ENCODE data around the gene SMC1A.

Gene SMC1A

DNA sequence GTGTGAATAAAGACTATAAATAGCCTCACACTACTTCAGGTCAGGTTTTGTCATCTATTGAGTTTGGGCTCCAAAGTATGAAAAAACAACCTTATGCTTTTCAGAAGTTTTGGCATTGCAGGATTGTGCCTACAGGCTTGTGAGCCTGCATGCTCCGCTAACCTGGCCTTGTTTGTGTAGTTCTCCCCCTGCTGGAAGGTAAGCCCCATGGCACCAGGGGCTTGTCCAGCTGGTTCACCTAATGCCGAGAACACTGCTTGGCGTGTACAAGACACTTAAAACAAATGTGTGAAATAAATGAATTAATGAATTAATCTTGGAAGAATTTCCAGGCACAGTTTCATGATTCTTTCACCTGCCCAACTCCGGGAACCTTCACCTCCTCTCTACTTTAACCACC lies 13.5 kb upstream of the SMC1A start:
- no peak overlapping the region for H3K4me3 ChIP-seq (ENCODE audit: low read depth, low read length)
- peak; percentile 83 for DNase-seq (ENCODE audit: low read depth)
- TF ChIP-seq, protein P1, sequence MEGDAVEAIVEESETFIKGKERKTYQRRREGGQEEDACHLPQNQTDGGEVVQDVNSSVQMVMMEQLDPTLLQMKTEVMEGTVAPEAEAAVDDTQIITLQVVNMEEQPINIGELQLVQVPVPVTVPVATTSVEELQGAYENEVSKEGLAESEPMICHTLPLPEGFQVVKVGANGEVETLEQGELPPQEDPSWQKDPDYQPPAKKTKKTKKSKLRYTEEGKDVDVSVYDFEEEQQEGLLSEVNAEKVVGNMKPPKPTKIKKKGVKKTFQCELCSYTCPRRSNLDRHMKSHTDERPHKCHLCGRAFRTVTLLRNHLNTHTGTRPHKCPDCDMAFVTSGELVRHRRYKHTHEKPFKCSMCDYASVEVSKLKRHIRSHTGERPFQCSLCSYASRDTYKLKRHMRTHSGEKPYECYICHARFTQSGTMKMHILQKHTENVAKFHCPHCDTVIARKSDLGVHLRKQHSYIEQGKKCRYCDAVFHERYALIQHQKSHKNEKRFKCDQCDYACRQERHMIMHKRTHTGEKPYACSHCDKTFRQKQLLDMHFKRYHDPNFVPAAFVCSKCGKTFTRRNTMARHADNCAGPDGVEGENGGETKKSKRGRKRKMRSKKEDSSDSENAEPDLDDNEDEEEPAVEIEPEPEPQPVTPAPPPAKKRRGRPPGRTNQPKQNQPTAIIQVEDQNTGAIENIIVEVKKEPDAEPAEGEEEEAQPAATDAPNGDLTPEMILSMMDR (IDR thresholded peaks at IDR 0.05; ENCODE audit: low read depth, low read length), result peak; percentile 81
- no peak for TF ChIP-seq MYC (IDR thresholded peaks at IDR 0.05; ENCODE audit: low read depth, low read length)

GRCh38 chrX:53433651-53434639 lies 11.5 kb upstream of the SMC1A start, which contains the start of gene HSD17B10:
Gene HSD17B10 (minus strand): TSS chrX:53434370. CDS start chrX:53434345, 25 bp downstream.
- DNase-seq (ENCODE audit: low read depth), result peak; percentile 95
- TF ChIP-seq MAX (IDR thresholded peaks at IDR 0.05; ENCODE audit: low read depth, low read length), result no peak; the same call in 1 of the 2 replicates
- peak; percentile 43; the same call in 1 of the 2 replicates for TF ChIP-seq MYC (IDR thresholded peaks at IDR 0.05; ENCODE audit: low read depth, low read length)
- peak; percentile 61 for TF ChIP-seq POLR2A (IDR thresholded peaks at IDR 0.05; ENCODE audit: extremely low read depth, insufficient read length)
- H3K4me3 ChIP-seq (ENCODE audit: low read depth, low read length), result peak within 1 kb of the TSS; percentile 90

- TF ChIP-seq POLR2A (IDR thresholded peaks at IDR 0.05; ENCODE audit: extremely low read depth, insufficient read length) (no peak), MAX (IDR thresholded peaks at IDR 0.05; ENCODE audit: low read depth, low read length) (no peak), MYC (IDR thresholded peaks at IDR 0.05; ENCODE audit: low read depth, low read length) (no peak)
- TF ChIP-seq, protein P1 (IDR thresholded peaks at IDR 0.05; ENCODE audit: low read depth, low read length), result no peak
- H3K4me3 ChIP-seq (ENCODE audit: low read depth, low read length), result no peak overlapping the region
- DNase-seq (ENCODE audit: low read depth), result no peak
Measured at GRCh38 chrX:53430231-53430630, 7.8 kb upstream of the SMC1A start.

GRCh38 chrX:53429755-53430154 lies 7.3 kb upstream of the SMC1A start:
- H3K4me3 ChIP-seq (ENCODE audit: low read depth, low read length), result no peak overlapping the region
- DNase-seq (ENCODE audit: low read depth), result no peak
- no peak for TF ChIP-seq MYC (IDR thresholded peaks at IDR 0.05; ENCODE audit: low read depth, low read length)
- TF ChIP-seq POLR2A (IDR thresholded peaks at IDR 0.05; ENCODE audit: extremely low read depth, insufficient read length), result no peak
- TF ChIP-seq, protein P1 (IDR thresholded peaks at IDR 0.05; ENCODE audit: low read depth, low read length), result no peak
- no peak for TF ChIP-seq MAX (IDR thresholded peaks at IDR 0.05; ENCODE audit: low read depth, low read length)

GRCh38 chrX:53422861-53423306 lies 430 bp upstream of the SMC1A start, which contains the start of gene RIBC1:
Gene RIBC1 (plus strand): TSS chrX:53422873. CDS start chrX:53426277, 3,404 bp downstream.
- DNase-seq (ENCODE audit: low read depth), result no peak
- H3K4me3 ChIP-seq (ENCODE audit: low read depth, low read length), result peak within 1 kb of the TSS; percentile 97
- TF ChIP-seq MAX (IDR thresholded peaks at IDR 0.05; ENCODE audit: low read depth, low read length) (no peak), POLR2A (IDR thresholded peaks at IDR 0.05; ENCODE audit: extremely low read depth, insufficient read length) (no peak), MYC (IDR thresholded peaks at IDR 0.05; ENCODE audit: low read depth, low read length) (no peak)
- TF ChIP-seq, protein P1 (IDR thresholded peaks at IDR 0.05; ENCODE audit: low read depth, low read length), result no peak

DNA sequence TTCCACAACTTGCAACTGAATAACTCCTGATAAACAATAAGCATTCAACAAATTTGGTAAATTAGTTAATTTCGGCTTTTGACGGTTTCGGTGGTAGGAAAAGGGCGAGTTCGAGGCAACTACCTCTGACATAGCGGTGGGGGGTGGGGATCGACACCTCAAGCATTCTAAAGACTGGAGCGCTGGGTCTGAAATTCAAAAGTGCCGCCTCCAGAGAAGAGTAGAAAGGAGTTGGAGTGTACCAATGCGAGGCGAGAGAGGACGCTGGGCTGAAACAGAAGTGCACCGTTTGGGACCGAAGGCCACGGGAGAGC lies 725 bp downstream of the SMC1A start:
- no peak for DNase-seq (ENCODE audit: low read depth)
- H3K4me3 ChIP-seq (ENCODE audit: low read depth, low read length), result peak overlapping the region; percentile 97
- no peak for TF ChIP-seq MYC (IDR thresholded peaks at IDR 0.05; ENCODE audit: low read depth, low read length)
- TF ChIP-seq MAX (IDR thresholded peaks at IDR 0.05; ENCODE audit: low read depth, low read length), result no peak
- TF ChIP-seq, protein P1 (IDR thresholded peaks at IDR 0.05; ENCODE audit: low read depth, low read length), result no peak
- no peak for TF ChIP-seq POLR2A (IDR thresholded peaks at IDR 0.05; ENCODE audit: extremely low read depth, insufficient read length)

All from NB4 (cell line).